ENCODE measurements around the gene MTHFD1L.

Gene MTHFD1L

DNA sequence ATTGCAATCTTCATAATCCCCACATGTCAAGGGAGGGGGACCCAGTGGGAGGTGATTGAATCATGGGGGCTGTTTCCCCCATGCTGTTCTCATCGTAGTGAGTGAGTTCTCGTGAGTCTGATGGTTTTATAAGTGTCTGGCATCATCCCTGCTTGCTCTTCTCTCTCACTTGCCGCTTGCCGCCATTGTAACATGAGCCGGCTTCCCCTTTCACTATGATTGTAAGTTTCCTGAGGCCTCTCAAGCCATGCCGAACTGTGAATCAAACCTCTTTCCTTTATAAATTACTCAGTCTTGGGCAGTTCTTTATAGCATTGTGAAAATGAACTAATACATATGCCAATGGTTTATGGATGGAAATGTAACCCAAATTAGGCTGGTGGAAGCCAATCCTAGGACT, 264.8 kb downstream of the MTHFD1L start:
- Histone ChIP-seq H3K27me3 (ENCODE audit: control insufficient read depth, low read length) (peaks cover 6% of the 10 kb centered on the region; the same call in 1 of the 2 replicates), H3K27ac (ENCODE audit: low read depth, low read length) (no peak overlapping the region), H3K36me3 (ENCODE audit: control insufficient read depth, low read length) (no peaks in the 10 kb centered on the region), H3F3A (ENCODE audit: control insufficient read depth, insufficient read depth) (no peaks in the 10 kb centered on the region), H3K4me2 (ENCODE audit: low read length) (no peak overlapping the region), H3K4me3 (ENCODE audit: low read length) (no peak overlapping the region), H3K9me3 (ENCODE audit: control insufficient read depth, insufficient read depth, low read length) (no peaks in the 10 kb centered on the region), H3K4me1 (ENCODE audit: control insufficient read depth, low read length) (no peaks in the 10 kb centered on the region), H3K79me2 (ENCODE audit: control insufficient read depth, low read length) (no peaks in the 10 kb centered on the region), H3K9me2 (replicated peaks; ENCODE audit: control insufficient read depth, low read length) (no peaks in the 10 kb centered on the region), H4K20me1 (ENCODE audit: control insufficient read depth, insufficient read depth, low read depth, low read length) (no peaks in the 10 kb centered on the region)
- no peak for TF ChIP-seq EZH2phosphoT487 (IDR thresholded peaks at IDR 0.05; ENCODE audit: borderline replicate concordance, low read length)

DNA sequence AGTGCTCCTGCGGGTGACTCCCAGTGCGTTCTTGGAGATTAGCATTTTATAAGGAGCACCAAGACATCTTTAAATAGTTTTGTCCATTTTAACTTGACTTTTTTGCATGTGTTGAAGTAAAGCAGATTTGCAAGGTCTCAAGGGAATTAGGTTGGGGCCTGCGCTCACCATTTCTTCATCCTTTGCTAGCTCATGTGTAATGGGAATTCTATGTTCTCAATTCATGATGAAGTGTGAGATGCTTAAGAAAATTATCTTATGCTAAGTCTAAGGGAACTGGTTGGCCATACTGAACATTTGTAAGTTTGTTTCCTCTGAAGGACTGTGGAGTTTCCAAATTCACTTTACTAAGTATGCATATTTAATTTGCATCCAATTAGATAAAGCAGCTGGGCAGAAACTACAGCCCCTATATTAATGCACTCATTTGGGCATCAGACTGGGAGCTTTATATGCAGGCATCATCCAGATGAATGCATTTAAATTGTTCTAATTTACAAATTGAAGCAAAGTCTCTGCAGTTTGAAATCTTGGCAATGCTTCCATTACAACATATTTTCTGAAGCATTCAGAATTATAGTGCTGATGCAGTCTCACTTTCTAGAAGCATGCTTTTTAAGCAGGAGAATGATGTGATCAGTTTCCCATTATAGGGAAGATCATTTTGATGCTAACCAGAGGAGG, 266.0 kb downstream of the MTHFD1L start:
- Histone ChIP-seq H3K36me3 (ENCODE audit: control insufficient read depth, low read length) (no peaks in the 10 kb centered on the region), H3K27ac (ENCODE audit: low read depth, low read length) (no peak overlapping the region), H3K27me3 (ENCODE audit: control insufficient read depth, low read length) (peaks cover 9% of the 10 kb centered on the region), H4K20me1 (ENCODE audit: control insufficient read depth, insufficient read depth, low read depth, low read length) (no peaks in the 10 kb centered on the region), H3K79me2 (ENCODE audit: control insufficient read depth, low read length) (no peaks in the 10 kb centered on the region), H3F3A (ENCODE audit: control insufficient read depth, insufficient read depth) (no peaks in the 10 kb centered on the region), H3K4me3 (ENCODE audit: low read length) (no peak overlapping the region), H3K9me3 (ENCODE audit: control insufficient read depth, insufficient read depth, low read length) (no peaks in the 10 kb centered on the region), H3K4me1 (ENCODE audit: control insufficient read depth, low read length) (no peaks in the 10 kb centered on the region), H3K4me2 (ENCODE audit: low read length) (no peak overlapping the region), H3K9me2 (replicated peaks; ENCODE audit: control insufficient read depth, low read length) (no peaks in the 10 kb centered on the region)
- TF ChIP-seq, protein P1, sequence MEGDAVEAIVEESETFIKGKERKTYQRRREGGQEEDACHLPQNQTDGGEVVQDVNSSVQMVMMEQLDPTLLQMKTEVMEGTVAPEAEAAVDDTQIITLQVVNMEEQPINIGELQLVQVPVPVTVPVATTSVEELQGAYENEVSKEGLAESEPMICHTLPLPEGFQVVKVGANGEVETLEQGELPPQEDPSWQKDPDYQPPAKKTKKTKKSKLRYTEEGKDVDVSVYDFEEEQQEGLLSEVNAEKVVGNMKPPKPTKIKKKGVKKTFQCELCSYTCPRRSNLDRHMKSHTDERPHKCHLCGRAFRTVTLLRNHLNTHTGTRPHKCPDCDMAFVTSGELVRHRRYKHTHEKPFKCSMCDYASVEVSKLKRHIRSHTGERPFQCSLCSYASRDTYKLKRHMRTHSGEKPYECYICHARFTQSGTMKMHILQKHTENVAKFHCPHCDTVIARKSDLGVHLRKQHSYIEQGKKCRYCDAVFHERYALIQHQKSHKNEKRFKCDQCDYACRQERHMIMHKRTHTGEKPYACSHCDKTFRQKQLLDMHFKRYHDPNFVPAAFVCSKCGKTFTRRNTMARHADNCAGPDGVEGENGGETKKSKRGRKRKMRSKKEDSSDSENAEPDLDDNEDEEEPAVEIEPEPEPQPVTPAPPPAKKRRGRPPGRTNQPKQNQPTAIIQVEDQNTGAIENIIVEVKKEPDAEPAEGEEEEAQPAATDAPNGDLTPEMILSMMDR (IDR thresholded peaks at IDR 0.05; ENCODE audit: low read depth, low read length, poor library complexity, severe bottlenecking), result no peak
- TF ChIP-seq EZH2phosphoT487 (IDR thresholded peaks at IDR 0.05; ENCODE audit: borderline replicate concordance, low read length), result no peak

GRCh38 chr6:151136141-151136755, 270.7 kb downstream of the MTHFD1L start:
- Histone ChIP-seq H3K4me1 (ENCODE audit: control insufficient read depth, low read length) (peaks cover under 1% of the 10 kb centered on the region), H3K79me2 (ENCODE audit: control insufficient read depth, low read length) (no peaks in the 10 kb centered on the region), H3K27ac (ENCODE audit: low read depth, low read length) (no peak overlapping the region), H3K27me3 (ENCODE audit: control insufficient read depth, low read length) (peaks cover 5% of the 10 kb centered on the region; the same call in 1 of the 2 replicates), H3K4me2 (ENCODE audit: low read length) (no peak overlapping the region), H3K4me3 (ENCODE audit: low read length) (no peak overlapping the region), H3K36me3 (ENCODE audit: control insufficient read depth, low read length) (no peaks in the 10 kb centered on the region), H4K20me1 (ENCODE audit: control insufficient read depth, insufficient read depth, low read depth, low read length) (no peaks in the 10 kb centered on the region), H3F3A (ENCODE audit: control insufficient read depth, insufficient read depth) (no peaks in the 10 kb centered on the region), H3K9me2 (replicated peaks; ENCODE audit: control insufficient read depth, low read length) (no peaks in the 10 kb centered on the region), H3K9me3 (ENCODE audit: control insufficient read depth, insufficient read depth, low read length) (no peaks in the 10 kb centered on the region)
- no peak for TF ChIP-seq EZH2phosphoT487 (IDR thresholded peaks at IDR 0.05; ENCODE audit: borderline replicate concordance, low read length)
- TF ChIP-seq, protein P1 (IDR thresholded peaks at IDR 0.05; ENCODE audit: low read depth, low read length, poor library complexity, severe bottlenecking), result no peak

DNA sequence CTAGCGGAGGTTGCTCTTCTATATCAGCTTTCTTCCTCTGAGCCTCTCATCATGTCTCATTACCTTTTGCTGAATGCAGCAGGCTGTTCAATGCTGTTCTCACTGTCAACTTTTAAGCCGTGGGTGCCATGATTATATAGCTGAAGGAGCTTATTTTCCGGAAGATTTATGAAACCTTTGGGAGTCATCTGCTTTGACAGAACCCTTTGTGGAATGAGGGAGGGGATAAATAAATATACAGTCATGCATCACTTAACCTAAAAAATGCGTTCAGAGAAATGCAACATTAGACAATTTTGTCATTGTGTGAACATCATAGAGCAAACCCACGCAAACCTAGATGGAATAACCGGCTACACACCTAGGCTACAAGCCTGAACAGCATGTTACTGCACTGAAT, 272.0 kb downstream of the MTHFD1L start:
- no peak overlapping the region for H3K4me2 ChIP-seq (ENCODE audit: low read length)

More for the DNA sequence above, 272.0 kb downstream of the MTHFD1L start:
- H3K79me2 ChIP-seq (ENCODE audit: control insufficient read depth, low read length), result no peaks in the 10 kb centered on the region
- peaks cover 5% of the 10 kb centered on the region; the same call in 1 of the 2 replicates for H3K27me3 ChIP-seq (ENCODE audit: control insufficient read depth, low read length)
- H3K4me3 ChIP-seq (ENCODE audit: low read length), result no peak overlapping the region
- no peaks in the 10 kb centered on the region for H3K9me2 ChIP-seq (replicated peaks; ENCODE audit: control insufficient read depth, low read length)
- H3K4me1 ChIP-seq (ENCODE audit: control insufficient read depth, low read length), result peaks cover 7% of the 10 kb centered on the region
- H3F3A ChIP-seq (ENCODE audit: control insufficient read depth, insufficient read depth), result no peaks in the 10 kb centered on the region
- no peaks in the 10 kb centered on the region for H3K9me3 ChIP-seq (ENCODE audit: control insufficient read depth, insufficient read depth, low read length)
- no peaks in the 10 kb centered on the region for H3K36me3 ChIP-seq (ENCODE audit: control insufficient read depth, low read length)
- TF ChIP-seq EZH2phosphoT487 (IDR thresholded peaks at IDR 0.05; ENCODE audit: borderline replicate concordance, low read length), result no peak
- TF ChIP-seq, protein P1 (IDR thresholded peaks at IDR 0.05; ENCODE audit: low read depth, low read length, poor library complexity, severe bottlenecking), result no peak
- H3K27ac ChIP-seq (ENCODE audit: low read depth, low read length), result no peak overlapping the region
- H4K20me1 ChIP-seq (ENCODE audit: control insufficient read depth, insufficient read depth, low read depth, low read length), result no peaks in the 10 kb centered on the region

Data from DOHH2 (cell line).